HL-60 (cell line): ENCODE data around the gene NTN3.

ENCODE experiments used
- CTCF ChIP-seq: IDR thresholded peaks from one replicate; pipeline ENCODE4 v1.5.1; 2011; ENCODE audit warnings: low read length, control low read depth, inconsistent platforms; ENCODE audit not compliant: insufficient read depth
- POLR2AphosphoS5 ChIP-seq: IDR thresholded peaks from 2 replicates; pipeline ENCODE4 v1.6.1; 2012; ENCODE audit warnings: low read depth
- TF ChIP-seq, protein P1 (sequence below): IDR thresholded peaks from 2 replicates; pipeline ENCODE4 v1.6.1; 2012; ENCODE audit warnings: low read depth; ENCODE audit not compliant: insufficient replicate concordance

- no peak for TF ChIP-seq CTCF
- TF ChIP-seq POLR2AphosphoS5: no peak
- TF ChIP-seq, protein P1, sequence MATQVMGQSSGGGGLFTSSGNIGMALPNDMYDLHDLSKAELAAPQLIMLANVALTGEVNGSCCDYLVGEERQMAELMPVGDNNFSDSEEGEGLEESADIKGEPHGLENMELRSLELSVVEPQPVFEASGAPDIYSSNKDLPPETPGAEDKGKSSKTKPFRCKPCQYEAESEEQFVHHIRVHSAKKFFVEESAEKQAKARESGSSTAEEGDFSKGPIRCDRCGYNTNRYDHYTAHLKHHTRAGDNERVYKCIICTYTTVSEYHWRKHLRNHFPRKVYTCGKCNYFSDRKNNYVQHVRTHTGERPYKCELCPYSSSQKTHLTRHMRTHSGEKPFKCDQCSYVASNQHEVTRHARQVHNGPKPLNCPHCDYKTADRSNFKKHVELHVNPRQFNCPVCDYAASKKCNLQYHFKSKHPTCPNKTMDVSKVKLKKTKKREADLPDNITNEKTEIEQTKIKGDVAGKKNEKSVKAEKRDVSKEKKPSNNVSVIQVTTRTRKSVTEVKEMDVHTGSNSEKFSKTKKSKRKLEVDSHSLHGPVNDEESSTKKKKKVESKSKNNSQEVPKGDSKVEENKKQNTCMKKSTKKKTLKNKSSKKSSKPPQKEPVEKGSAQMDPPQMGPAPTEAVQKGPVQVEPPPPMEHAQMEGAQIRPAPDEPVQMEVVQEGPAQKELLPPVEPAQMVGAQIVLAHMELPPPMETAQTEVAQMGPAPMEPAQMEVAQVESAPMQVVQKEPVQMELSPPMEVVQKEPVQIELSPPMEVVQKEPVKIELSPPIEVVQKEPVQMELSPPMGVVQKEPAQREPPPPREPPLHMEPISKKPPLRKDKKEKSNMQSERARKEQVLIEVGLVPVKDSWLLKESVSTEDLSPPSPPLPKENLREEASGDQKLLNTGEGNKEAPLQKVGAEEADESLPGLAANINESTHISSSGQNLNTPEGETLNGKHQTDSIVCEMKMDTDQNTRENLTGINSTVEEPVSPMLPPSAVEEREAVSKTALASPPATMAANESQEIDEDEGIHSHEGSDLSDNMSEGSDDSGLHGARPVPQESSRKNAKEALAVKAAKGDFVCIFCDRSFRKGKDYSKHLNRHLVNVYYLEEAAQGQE: no peak
Measured at GRCh38 chr16:2428051-2428783, 42.9 kb upstream of the NTN3 start.
